NCI-H82 (cell line): ENCODE results near the gene CDCA5.
A peak's percentile ranks its signal among the peaks of the same experiment; 100 is the strongest.

Source experiments
- DNase-seq: peaks from one replicate; lab custom pipeline; 2025; lab: John Stamatoyannopoulos, UW

Gene CDCA5

GRCh38 chr11:65071907-65072630 lies 11.8 kb downstream of the CDCA5 start:
- no peak for DNase-seq

- no peak for DNase-seq
Measured at GRCh38 chr11:65069217-65069616, 14.6 kb downstream of the CDCA5 start.

GRCh38 chr11:65067446-65067845 lies 16.4 kb downstream of the CDCA5 start:
- no peak for DNase-seq

GRCh38 chr11:65066805-65067291 lies 17.0 kb downstream of the CDCA5 start:
- no peak for DNase-seq

- DNase-seq: no peak
Measured at GRCh38 chr11:65066315-65066714, 17.5 kb downstream of the CDCA5 start.

- no peak for DNase-seq
Measured at GRCh38 chr11:65065851-65066250, 18.0 kb downstream of the CDCA5 start.

- DNase-seq: peak; percentile 26
Measured at GRCh38 chr11:65064847-65065240, 19.0 kb downstream of the CDCA5 start.

- DNase-seq: no peak
Measured at GRCh38 chr11:65063532-65063931, 20.3 kb downstream of the CDCA5 start.

- peak; percentile 17 for DNase-seq
Measured at GRCh38 chr11:65060913-65061408, 22.9 kb downstream of the CDCA5 start.

GRCh38 chr11:65059959-65060824 lies 23.6 kb downstream of the CDCA5 start:
- no peak for DNase-seq

GRCh38 chr11:65059523-65059922 lies 24.3 kb downstream of the CDCA5 start:
- no peak for DNase-seq

- DNase-seq: no peak
Measured at GRCh38 chr11:65058419-65059054, 25.3 kb downstream of the CDCA5 start, which contains the start of gene NAALADL1. TSS of gene NAALADL1 (minus strand) at chr11:65058553. CDS start at chr11:65058521, 32 bp downstream.

GRCh38 chr11:65058012-65058411 lies 25.8 kb downstream of the CDCA5 start:
- DNase-seq: no peak

GRCh38 chr11:65057526-65057925 lies 26.3 kb downstream of the CDCA5 start:
- no peak for DNase-seq

- no peak for DNase-seq
Measured at GRCh38 chr11:65056999-65057398, 26.8 kb downstream of the CDCA5 start.

- no peak for DNase-seq
Measured at GRCh38 chr11:65055538-65055937, 28.3 kb downstream of the CDCA5 start.

- no peak for DNase-seq
Measured at GRCh38 chr11:65053827-65054508, 29.9 kb downstream of the CDCA5 start.

- no peak for DNase-seq
Measured at GRCh38 chr11:65051398-65051858, 32.4 kb downstream of the CDCA5 start.

GRCh38 chr11:65047581-65048422 lies 36.0 kb downstream of the CDCA5 start:
- DNase-seq: no peak

- no peak for DNase-seq
Measured at GRCh38 chr11:65045728-65046127, 38.1 kb downstream of the CDCA5 start.

- no peak for DNase-seq
Measured at GRCh38 chr11:65045061-65045460, 38.8 kb downstream of the CDCA5 start.
